Activated CD4-positive, CD25-positive, alpha-beta regulatory T cell treated with anti-CD3 and anti-CD28 coated beads, Interleukin-2, amount 50 U/mL, for 16 hours (primary cell): ENCODE measurements around the gene MAFB.

Experiments used
- DNase-seq: peaks from one replicate; pipeline ENCODE4 v3.0.0-alpha.2; 2020; ENCODE audit warnings: low read depth, low spot score

Gene MAFB

GRCh38 chr20:40659567-40659966, 29.5 kb downstream of the MAFB start:
- no peak for DNase-seq

GRCh38 chr20:40658509-40658908, 30.5 kb downstream of the MAFB start:
- no peak for DNase-seq

- DNase-seq, result no peak
Measured at GRCh38 chr20:40657526-40657925, 31.5 kb downstream of the MAFB start.

- no peak for DNase-seq
Measured at GRCh38 chr20:40655451-40655850, 33.6 kb downstream of the MAFB start.

- DNase-seq, result no peak
Measured at GRCh38 chr20:40654876-40655275, 34.2 kb downstream of the MAFB start.

- no peak for DNase-seq
Measured at GRCh38 chr20:40652441-40652987, 36.5 kb downstream of the MAFB start.

- DNase-seq, result no peak
Measured at GRCh38 chr20:40651151-40651550, 37.9 kb downstream of the MAFB start.

- DNase-seq, result no peak
Measured at GRCh38 chr20:40650707-40651106, 38.3 kb downstream of the MAFB start.

GRCh38 chr20:40648210-40649072, 40.6 kb downstream of the MAFB start:
- DNase-seq, result no peak

- no peak for DNase-seq
Measured at GRCh38 chr20:40646813-40647212, 42.2 kb downstream of the MAFB start.

GRCh38 chr20:40646361-40646760, 42.7 kb downstream of the MAFB start:
- DNase-seq, result no peak

GRCh38 chr20:40644863-40645262, 44.2 kb downstream of the MAFB start:
- no peak for DNase-seq

GRCh38 chr20:40643891-40644290, 45.1 kb downstream of the MAFB start:
- no peak for DNase-seq

- DNase-seq, result no peak
Measured at GRCh38 chr20:40641809-40642208, 47.2 kb downstream of the MAFB start.

- no peak for DNase-seq
Measured at GRCh38 chr20:40641202-40641601, 47.8 kb downstream of the MAFB start.

GRCh38 chr20:40640667-40641066, 48.4 kb downstream of the MAFB start:
- no peak for DNase-seq

- no peak for DNase-seq
Measured at GRCh38 chr20:40639676-40640355, 49.2 kb downstream of the MAFB start.

GRCh38 chr20:40639132-40639531, 49.9 kb downstream of the MAFB start:
- no peak for DNase-seq

GRCh38 chr20:40638414-40638813, 50.6 kb downstream of the MAFB start:
- DNase-seq, result no peak

- no peak for DNase-seq
Measured at GRCh38 chr20:40637176-40637575, 51.9 kb downstream of the MAFB start.

- DNase-seq, result no peak
Measured at GRCh38 chr20:40636486-40636885, 52.5 kb downstream of the MAFB start.

- no peak for DNase-seq
Measured at GRCh38 chr20:40635971-40636370, 53.1 kb downstream of the MAFB start.
